Thyroid gland (tissue), 4 donors: ENCODE measurements around the gene CCDC97. TPM values are rescaled to one million over a fixed set of nuclear protein-coding genes. Genes with fewer than 3 reads are reported as not detected.
A peak's percentile ranks its signal among the peaks of the same experiment; 100 is the strongest.

ENCODE experiments used
- DNase-seq, 2 donors: peaks; one replicate each; pipeline ENCODE4 v3.0.0-alpha.2; 2019
- H3K27ac ChIP-seq, 3 donors: fragments of 200-600 bp; sonication (generic); 1 replicate in 2 of 3; 2 replicates in 1 of 3; pipeline ENCODE4 v1.5.1; 2016 to 2019; ENCODE audit warnings: mild to moderate bottlenecking in 1 of 3, moderate library complexity in 1 of 3
- H3K27me3 ChIP-seq: fragments of 200-600 bp; sonication (generic); one replicate; pipeline ENCODE4 v1.5.1; 2019
- H3K36me3 ChIP-seq, 2 donors: fragments of 200-600 bp; sonication (generic); one replicate each; pipeline ENCODE4 v1.5.1; 2016 to 2019
- H3K4me1 ChIP-seq, 2 donors: fragments of 200-600 bp; sonication (generic); one replicate each; pipeline ENCODE4 v1.5.1; 2017 to 2019
- H3K4me3 ChIP-seq, 3 donors: fragments of 200-600 bp; sonication (generic); replicated peaks in 1 of 3; 1 replicate in 2 of 3; 2 replicates in 1 of 3; pipeline ENCODE4 v1.5.1; 2016; ENCODE audit warnings: mild to moderate bottlenecking in 1 of 3
- H3K9me3 ChIP-seq: fragments of 200-600 bp; sonication (generic); one replicate; pipeline ENCODE4 v1.5.1; 2017
- POLR2A ChIP-seq, 2 donors: fragments of 450-650 bp; IDR thresholded peaks; one replicate each; pipeline ENCODE4 v1.6.1; 2017; ENCODE audit warnings: antibody characterized with exemption in 2 of 2, mild to moderate bottlenecking in 2 of 2, moderate library complexity in 1 of 2
- WGBS, 2 donors: methylation state at CpG; one replicate each; pipeline ENCODE4 v1.1.5; 2017; 5-methylcytosine and 5-hydroxymethylcytosine counted together
- intact Hi-C: fragments of 100-400 bp; cut with DNase I; formaldehyde crosslinking; loops from one replicate; pipeline ENCODE4 v1.15.1; 2023
- total RNA-seq, 4 donors: library from RNA; depleted of rRNA; stranded (reverse); fragments of >200 nt; gene quantifications; one replicate each; pipeline ENCODE4 v1.2.3, GENCODE V29; 2016
- TF ChIP-seq, protein P1 (sequence below), 6 experiments: fragments of 200-600 bp in 3 of 6; fragments of 450-650 bp in 3 of 6; sonication (generic) in 3 of 6; IDR thresholded peaks; one replicate each; pipeline ENCODE4 v1.5.1; 2016 to 2019; ENCODE audit warnings: antibody characterized with exemption in 6 of 6, mild to moderate bottlenecking in 2 of 6, inconsistent platforms in 1 of 6, moderate library complexity in 1 of 6

Gene CCDC97
- 10 to 100 TPM; 10.6 to 22.0 (median 19.3) TPM for total RNA-seq

DNA sequence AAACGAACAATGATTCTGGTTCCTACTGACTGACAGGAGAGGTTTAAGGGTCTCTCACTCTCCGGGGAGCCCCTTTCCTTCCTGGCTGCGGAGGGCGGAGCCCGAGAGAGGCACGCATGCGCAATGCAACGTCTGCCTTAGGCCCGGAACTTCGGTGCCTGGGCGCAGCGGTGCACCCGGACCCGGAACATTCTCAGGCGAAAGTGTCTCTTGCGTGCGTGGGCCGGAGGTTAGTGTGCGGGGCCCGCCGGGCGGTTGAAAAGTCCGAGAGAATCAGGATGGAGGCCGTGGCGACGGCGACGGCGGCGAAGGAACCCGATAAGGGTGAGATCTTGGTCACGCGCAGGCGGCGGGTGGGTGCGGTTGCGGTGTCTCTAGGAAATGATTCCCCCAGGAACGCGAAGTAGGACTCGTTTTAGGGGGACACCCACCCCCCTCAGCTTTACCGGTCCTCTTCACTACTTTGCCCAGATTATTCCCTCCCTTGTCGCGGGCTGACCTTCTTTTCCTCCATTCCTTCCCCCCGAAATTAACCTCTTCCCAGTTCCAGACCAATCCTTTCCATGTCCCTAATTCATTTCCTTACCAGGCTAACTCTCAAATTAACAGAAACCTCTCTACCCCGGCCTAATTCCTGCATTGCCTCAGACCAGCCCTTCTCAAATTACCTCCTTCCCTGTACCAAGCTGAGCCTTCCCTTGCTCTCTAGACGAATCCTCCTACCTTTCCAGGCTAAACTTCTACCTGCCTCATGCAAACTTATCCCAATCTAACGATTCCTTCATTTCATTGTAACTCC lies at the start of gene CCDC97:
Gene CCDC97, plus strand, starts transcription at position 140 of the 799 bp plus-strand sequence. Its CDS starts 139 bp downstream, at position 279.
- intact Hi-C loops: loop anchor here (5.0 kb wide), 1 partner anchor 42 kb away; the partner anchor contains the start of gene TGFB1
- WGBS, 2 donors: 0 to 1% methylated on average over 44 to 46 of the region's 47 CpGs
- H3K36me3 ChIP-seq: peaks cover 17 to 26% of the 10 kb centered on the region in 2 donors

DNA sequence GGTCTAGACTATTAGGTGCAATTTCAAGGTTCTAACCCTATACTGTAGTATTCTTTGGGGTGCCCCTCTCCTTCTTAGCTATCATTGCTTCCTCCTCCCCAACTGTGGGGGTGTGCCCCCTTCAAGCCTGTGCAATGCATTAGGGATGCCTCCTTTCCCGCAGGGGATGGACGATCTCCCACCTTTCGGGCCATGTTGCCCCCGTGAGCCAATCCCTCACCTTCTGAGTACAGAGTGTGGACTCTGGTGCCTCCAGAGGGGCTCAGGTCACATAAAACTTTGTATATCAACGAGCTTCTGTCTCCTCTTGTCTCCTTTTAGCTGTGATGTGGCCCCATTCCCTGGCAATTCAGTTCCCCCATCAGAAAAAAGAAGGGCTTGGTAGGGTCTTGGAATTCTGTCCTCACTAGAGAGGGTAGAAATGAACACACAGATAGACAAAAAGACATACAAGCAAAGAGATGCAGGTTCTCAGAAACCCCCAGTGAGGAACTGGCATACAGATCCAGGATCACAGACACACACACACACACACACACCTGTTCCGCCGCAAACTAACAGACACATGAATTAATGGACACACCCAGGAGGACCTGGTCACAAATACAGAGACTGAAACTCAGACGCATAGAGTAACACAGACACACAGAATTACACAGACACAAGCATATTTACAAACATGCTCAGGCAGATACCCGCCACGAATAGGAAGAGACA lies 48.3 kb upstream of the CCDC97 start:
- no peaks in the 10 kb centered on the region for H3K27me3 ChIP-seq
- peak overlapping the region; percentile 11 to 98 (median 93) for H3K27ac ChIP-seq
- H3K36me3 ChIP-seq: peaks cover 10 to 12% of the 10 kb centered on the region in 2 donors
- WGBS, 2 donors: 62 to 65% methylated on average over 10 of the region's 10 CpGs
- no peaks in the 10 kb centered on the region for H3K9me3 ChIP-seq
- H3K4me1 ChIP-seq: peaks cover 11 to 12% of the 10 kb centered on the region in 2 donors
- peak overlapping the region in 2 of 3 donors; percentile 2 to 54 for H3K4me3 ChIP-seq
- TF ChIP-seq, protein P1, sequence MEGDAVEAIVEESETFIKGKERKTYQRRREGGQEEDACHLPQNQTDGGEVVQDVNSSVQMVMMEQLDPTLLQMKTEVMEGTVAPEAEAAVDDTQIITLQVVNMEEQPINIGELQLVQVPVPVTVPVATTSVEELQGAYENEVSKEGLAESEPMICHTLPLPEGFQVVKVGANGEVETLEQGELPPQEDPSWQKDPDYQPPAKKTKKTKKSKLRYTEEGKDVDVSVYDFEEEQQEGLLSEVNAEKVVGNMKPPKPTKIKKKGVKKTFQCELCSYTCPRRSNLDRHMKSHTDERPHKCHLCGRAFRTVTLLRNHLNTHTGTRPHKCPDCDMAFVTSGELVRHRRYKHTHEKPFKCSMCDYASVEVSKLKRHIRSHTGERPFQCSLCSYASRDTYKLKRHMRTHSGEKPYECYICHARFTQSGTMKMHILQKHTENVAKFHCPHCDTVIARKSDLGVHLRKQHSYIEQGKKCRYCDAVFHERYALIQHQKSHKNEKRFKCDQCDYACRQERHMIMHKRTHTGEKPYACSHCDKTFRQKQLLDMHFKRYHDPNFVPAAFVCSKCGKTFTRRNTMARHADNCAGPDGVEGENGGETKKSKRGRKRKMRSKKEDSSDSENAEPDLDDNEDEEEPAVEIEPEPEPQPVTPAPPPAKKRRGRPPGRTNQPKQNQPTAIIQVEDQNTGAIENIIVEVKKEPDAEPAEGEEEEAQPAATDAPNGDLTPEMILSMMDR (IDR thresholded peaks at IDR 0.05): no peak
- TF ChIP-seq POLR2A (IDR thresholded peaks at IDR 0.05): no peak
- DNase-seq: peak in 1 of 2 donors; percentile 10
- intact Hi-C loops: loop anchor here (5.0 kb wide), 1 partner anchor 59 kb away; no protein-coding TSS in a partner anchor

More for the DNA sequence above, at the start of gene CCDC97:
- Histone ChIP-seq H3K9me3 (no peaks in the 10 kb centered on the region), H3K4me1 (peaks cover 23 to 32% of the 10 kb centered on the region in 2 donors), H3K27ac (peak within 1 kb of the TSS; percentile 91 to 95 (median 94)), H3K27me3 (no peaks in the 10 kb centered on the region), H3K4me3 (peak within 1 kb of the TSS; percentile 51 to 66 (median 56))
- DNase-seq: peak; percentile 84 to 86
- TF ChIP-seq, protein P1 (IDR thresholded peaks at IDR 0.05): no peak
- TF ChIP-seq POLR2A (IDR thresholded peaks at IDR 0.05): peak in 1 of 2 donors; percentile 69

- Histone ChIP-seq H3K9me3 (no peaks in the 10 kb centered on the region), H3K4me1 (peaks cover 13 to 22% of the 10 kb centered on the region in 2 donors), H3K36me3 (peaks cover 4 to 10% of the 10 kb centered on the region in 2 donors), H3K27ac (peak overlapping the region; percentile 93 to 98 (median 98)), H3K27me3 (no peaks in the 10 kb centered on the region), H3K4me3 (peak overlapping the region; percentile 32 to 59 (median 54))
- WGBS, 2 donors: 0% methylated on average over 44 to 46 of the region's 46 CpGs
- intact Hi-C loops: loop anchor here (5.0 kb wide), 1 partner anchor 61 kb away; no protein-coding TSS in a partner anchor
- peak; percentile 74 to 78 for DNase-seq
- TF ChIP-seq, protein P1 (IDR thresholded peaks at IDR 0.05): no peak
- TF ChIP-seq POLR2A (IDR thresholded peaks at IDR 0.05): peak; percentile 83 to 98
Observed at GRCh38 chr19:41263042-41263849, 46.7 kb upstream of the CCDC97 start.

DNA sequence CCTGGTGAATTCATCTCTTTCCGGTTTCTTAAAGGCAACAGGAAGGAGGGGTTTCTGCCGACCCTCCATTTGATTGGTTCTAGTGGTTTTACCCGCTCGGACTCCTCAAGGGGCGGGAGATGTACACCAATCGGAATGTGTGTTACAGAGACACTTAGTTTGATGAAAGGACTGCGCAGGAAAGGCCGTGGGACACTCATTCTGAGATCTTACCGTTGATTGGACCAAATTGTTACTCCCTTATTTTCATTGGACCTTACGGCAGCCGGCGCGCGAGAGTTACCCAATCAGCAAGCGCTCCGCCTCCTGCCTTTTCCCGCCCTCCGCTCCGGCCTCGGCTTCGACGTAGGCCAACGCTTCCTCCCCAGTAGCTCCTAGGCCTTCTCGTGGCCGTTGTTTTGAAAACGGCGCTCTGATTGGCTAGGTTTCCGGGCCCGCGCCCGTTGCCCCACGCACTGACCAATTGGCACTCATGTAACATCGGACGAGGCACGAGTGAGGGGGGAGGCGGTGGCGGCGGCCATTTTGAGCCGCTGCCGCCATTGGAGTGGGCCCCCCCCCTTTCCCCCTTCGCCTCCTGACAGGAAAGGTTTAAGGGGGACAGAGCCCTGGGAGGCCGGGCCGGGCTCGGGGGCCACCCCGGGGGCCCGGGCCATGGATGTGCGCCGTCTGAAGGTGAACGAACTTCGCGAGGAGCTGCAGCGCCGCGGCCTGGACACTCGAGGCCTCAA lies 46.0 kb upstream of the CCDC97 start, which contains the start of gene HNRNPUL1:
Gene HNRNPUL1, plus strand, starts transcription at position 523 of the 731 bp plus-strand sequence. Its CDS starts 132 bp downstream, at position 655.
- Histone ChIP-seq H3K9me3 (no peaks in the 10 kb centered on the region), H3K36me3 (peaks cover 12 to 18% of the 10 kb centered on the region in 2 donors), H3K4me3 (peak within 1 kb of the TSS; percentile 80 to 98 (median 96)), H3K27ac (peak within 1 kb of the TSS; percentile 98 to 99 (median 98)), H3K4me1 (peaks cover 13 to 22% of the 10 kb centered on the region in 2 donors), H3K27me3 (no peaks in the 10 kb centered on the region)
- WGBS, 2 donors: 1% methylated on average over 28 to 33 of the region's 55 CpGs
- intact Hi-C loops: loop anchor here (5.0 kb wide), 1 partner anchor 62 kb away; no protein-coding TSS in a partner anchor
- peak; percentile 99 for DNase-seq
- TF ChIP-seq, protein P1 (IDR thresholded peaks at IDR 0.05): peak in 1 of 6 experiments; percentile 15
- peak in 1 of 2 donors; percentile 52 for TF ChIP-seq POLR2A (IDR thresholded peaks at IDR 0.05)
